ENCODE results near the gene DUSP19.
"Not testable (repeated sequence)": the region's sequence is repeated elsewhere in the genome, so short reads cannot be mapped to it uniquely, and the experiment has no call there.

DUSP19 gene

DNA sequence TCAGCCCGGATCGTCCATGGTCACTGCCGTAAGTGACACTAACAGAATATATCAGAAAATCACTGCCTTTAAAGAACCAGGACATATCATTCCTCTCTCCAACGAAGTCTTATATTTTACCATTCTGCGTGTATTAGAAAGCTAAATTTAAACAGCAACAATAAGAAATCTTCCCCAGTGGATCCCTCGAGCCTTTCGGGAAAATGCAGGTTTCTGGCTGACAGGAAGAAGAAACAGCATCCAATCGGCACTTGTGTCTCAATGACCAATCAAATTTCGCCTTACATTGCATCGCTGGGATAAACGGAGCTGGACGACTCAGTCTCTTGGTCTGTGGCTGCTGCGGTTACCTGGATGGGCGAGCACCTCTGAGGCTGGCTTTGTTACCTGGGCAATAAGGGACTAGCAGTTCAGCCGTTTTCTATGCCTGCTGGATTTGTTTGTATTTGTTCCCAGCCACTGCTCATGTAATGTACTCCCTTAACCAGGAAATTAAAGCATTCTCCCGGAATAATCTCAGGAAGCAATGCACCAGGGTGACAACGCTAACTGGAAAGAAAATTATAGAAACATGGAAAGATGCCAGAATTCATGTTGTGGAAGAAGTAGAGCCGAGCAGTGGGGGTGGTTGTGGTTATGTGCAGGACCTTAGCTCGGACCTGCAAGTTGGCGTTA lies at the start of gene DUSP19:
TSS of gene DUSP19 (plus strand) at position 284 of the 675 bp plus-strand sequence. CDS start at position 471, 187 bp downstream.
- peak; percentile 85 to 95 for DNase-seq

- no peak for DNase-seq
Measured at GRCh38 chr2:183029219-183029618, 49.3 kb upstream of the DUSP19 start.

GRCh38 chr2:183031911-183032794 lies 46.4 kb upstream of the DUSP19 start:
- DNase-seq: no peak

GRCh38 chr2:183033951-183034350 lies 44.6 kb upstream of the DUSP19 start:
- no peak for DNase-seq

DNA sequence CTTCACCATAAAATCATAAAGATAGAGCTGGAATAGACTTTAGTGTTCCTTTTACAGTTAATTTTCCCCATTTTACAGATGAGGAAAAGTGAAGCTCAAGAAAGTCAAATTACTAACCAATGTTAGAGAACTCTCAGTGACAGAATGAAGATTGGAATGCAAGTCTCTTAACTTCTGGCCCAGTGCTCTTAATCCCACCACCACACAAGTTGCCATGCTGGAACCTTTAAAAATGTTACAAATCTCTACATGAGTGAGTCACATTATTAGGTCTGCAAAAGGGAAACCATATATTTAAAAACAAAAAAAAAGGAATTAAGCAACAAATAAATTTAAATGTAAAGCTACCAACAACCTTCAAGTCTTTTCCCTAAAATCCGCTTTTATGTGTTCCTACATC lies 43.7 kb upstream of the DUSP19 start:
- no peak for DNase-seq

GRCh38 chr2:183035298-183035953 lies 43.1 kb upstream of the DUSP19 start:
- peak in 1 of 2 experiments; percentile 56 for DNase-seq

- DNase-seq: no peak
Measured at GRCh38 chr2:183035954-183036669, 42.4 kb upstream of the DUSP19 start.

DNA sequence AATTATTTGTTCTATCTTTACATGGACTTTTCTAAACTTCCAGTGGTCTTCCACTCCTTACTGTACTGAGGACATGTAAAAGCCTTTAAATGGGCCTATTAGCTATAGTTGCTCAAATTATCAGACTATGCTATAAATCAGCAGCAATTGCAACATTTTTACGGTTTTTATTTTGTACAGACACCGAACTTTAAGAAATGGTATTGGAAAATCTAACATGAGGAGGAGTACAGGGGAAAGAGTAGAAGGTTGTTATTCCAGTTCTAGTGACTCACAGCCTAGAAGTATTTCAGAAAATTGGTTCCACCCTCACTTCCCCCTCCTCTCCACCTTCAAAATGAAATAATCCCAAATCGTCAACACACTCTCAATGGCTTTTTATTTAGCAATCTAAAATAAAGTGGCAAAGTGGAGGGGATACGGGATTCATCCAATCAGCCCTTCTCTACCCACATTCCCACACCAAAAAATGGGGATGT lies 41.4 kb upstream of the DUSP19 start:
- DNase-seq: no peak

GRCh38 chr2:183037553-183038340 lies 40.8 kb upstream of the DUSP19 start:
- DNase-seq: peak in 1 of 2 experiments; percentile 77

GRCh38 chr2:183038341-183039300 lies 39.9 kb upstream of the DUSP19 start, which contains the start of gene NCKAP1:
Gene NCKAP1 (minus strand): TSS chr2:183038457. CDS start chr2:183038099, 358 bp downstream.
- DNase-seq: peak; percentile 51 to 87

DNA sequence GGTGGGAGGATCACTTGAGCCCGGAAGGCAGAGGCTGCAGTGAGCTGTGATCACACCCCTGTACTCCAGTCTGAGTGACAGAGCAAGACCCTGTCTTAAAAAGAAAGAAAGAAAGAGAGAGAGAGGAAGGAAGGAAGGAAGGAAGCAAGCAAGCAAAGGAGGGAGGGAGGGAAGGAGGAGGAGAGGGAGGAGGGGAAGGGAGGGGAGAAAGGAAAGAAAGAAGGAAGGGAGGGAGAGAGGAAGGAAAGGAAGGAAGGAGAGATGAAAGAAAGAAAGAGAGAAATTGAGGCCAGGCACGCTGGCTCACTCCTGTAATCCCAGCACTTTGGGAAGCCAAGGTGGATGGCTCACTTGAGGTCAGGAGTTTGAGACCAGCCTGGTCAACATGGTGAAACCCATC lies 37.9 kb upstream of the DUSP19 start:
- DNase-seq: no peak

DNA sequence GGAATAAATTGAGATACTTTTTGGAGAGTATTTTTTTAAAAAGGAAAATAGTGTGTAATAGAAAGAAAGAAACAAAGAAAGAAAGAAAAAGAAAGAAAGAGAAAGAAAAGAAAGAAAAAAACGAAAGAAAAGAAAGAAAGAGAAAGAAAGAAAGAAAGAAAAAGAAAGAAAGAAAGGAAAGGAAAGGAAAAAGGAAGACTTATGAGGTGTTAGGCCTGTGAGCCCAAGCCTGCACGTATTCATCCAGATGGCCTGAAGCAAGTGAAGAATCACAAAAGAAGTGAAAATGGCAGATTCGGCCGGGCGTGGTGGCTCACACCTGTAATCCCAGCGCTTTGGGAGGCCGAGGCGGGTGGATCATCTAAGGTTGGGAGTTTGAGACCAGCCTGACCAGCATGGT lies 35.0 kb upstream of the DUSP19 start:
- DNase-seq: not testable (repeated sequence)

DNA sequence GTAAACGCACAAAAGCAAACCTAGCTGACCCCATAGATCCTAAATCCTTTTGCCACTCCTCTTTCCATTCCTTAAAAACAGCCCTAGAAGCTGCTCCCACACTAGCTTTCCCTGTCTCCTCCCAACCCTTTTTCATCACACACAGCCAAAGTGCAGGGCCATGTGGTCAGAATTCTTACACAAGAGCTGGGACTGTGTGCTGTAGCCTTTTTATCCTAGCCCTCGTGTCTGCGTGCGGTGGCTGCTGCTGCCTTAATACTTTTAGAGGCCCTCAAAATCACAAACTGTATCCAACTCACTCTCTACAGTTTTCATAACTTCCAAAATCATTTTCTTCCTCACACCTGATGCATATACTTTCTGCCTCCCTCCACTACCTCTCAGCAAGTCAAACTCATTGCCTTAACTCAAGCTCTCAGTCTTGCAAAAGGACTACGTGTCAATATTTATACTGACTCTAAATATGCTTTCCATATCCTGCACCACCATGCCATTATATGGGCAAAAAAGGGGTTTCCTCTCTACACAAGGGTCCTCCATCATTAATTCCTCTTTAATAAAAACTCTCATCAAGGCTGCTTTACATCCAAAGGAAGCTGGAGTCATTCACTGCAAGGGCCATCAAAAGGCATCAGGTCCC lies 30.9 kb upstream of the DUSP19 start:
- DNase-seq: not testable (repeated sequence)

DNA sequence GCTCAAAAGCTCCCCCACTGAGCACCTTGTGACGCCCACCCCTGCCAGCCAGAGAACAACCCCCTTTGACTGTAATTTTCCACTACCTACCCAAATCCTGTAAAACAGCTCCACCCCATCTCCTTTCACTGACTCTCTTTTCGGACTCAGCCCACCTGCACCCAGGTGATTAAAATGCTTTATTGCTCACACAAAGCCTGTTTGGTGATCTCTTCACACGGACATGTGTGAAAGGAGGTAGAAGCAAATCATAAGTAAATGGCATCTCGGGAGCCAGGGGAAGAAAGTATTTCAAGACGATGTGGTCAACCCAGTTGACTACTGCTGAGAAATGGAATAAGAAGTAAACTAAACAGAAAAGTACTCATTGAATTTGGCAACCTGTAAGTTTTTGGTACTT lies 29.1 kb upstream of the DUSP19 start:
- no peak for DNase-seq

GRCh38 chr2:183057333-183057985 lies 21.1 kb upstream of the DUSP19 start:
- no peak for DNase-seq

DNA sequence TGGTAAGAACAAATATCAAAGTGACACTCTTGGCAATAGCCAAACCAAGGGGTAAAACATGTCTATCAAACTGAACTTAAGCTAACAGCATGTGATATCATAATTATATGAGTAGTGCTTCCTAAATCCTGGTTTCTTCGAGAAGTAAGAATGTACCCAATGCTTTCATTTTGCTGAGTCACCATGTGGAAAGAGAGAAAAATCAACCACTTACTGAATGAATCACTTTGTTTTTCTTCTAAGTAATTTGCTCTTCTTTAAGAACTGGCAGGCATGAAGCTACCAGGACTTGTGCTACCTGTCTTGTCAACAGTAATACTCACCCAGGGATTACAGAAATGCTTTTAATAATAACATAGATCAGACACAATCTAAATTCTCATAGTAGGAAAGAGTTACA lies 19.0 kb upstream of the DUSP19 start:
- no peak for DNase-seq

GRCh38 chr2:183060571-183061231 lies 17.8 kb upstream of the DUSP19 start:
- no peak for DNase-seq

DNA sequence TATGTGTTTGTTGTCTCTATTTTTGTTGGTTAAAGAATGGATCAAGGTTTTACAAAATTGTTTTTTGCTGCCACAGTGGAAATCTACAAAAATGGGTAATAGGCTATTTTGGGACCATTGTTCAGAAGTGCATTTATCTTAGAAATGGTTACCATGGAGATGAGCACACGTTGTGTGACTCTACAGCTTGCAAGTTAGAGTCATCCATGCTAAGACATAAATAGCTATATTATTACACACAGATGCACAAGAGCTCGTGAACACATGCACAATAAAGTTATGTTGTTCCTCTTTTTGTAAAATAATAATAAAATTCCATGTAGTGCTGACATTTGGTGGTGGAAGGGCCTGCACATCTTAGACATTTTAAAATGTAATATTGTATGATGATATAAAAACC lies 15.5 kb upstream of the DUSP19 start:
- DNase-seq: peak in 1 of 2 experiments; percentile 2

GRCh38 chr2:183068561-183068960 lies 10.0 kb upstream of the DUSP19 start:
- DNase-seq: no peak
